ENCODE data around the gene FREM2.

FREM2 gene

GRCh38 chr13:38804536-38804935, 117.7 kb downstream of the FREM2 start:
- no peak for TF ChIP-seq TAF1 (IDR thresholded peaks at IDR 0.05; ENCODE audit: borderline replicate concordance, insufficient read depth, low read length)
- no peak for TF ChIP-seq POLR2AphosphoS5 (IDR thresholded peaks at IDR 0.05; ENCODE audit: low read depth, low read length)
- no peak for TF ChIP-seq REST (IDR thresholded peaks at IDR 0.05; ENCODE audit: insufficient read depth in 1 of 2, low read depth in 2 of 2, low read length in 2 of 2)
- TF ChIP-seq SIN3A (IDR thresholded peaks at IDR 0.05; ENCODE audit: borderline replicate concordance, insufficient read depth, low read length) = no peak
- no peak for TF ChIP-seq FOXP2 (optimal IDR thresholded peaks at IDR 0.05; ENCODE audit: borderline replicate concordance, extremely low read depth, extremely low read length, insufficient read depth)

DNA sequence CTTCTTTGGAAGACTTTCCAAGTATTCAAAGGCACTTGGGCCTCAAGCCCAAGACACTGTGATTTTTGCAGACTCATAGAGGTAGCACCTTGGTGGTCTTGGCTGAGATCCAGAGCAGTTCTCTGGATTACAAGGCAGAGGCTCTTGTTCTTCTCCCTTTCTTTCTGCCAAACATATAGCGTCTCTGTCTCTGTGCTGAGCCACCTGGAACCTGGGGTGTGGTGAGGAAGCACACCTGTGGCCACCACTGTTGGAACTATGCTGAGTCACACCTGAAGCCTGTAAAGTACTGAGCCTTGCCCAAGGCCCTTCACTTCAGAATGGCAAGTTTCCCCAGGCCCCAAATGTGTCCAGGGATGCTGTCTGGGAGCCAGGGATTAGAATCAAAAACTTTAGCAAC, 127.5 kb downstream of the FREM2 start:
- TF ChIP-seq TAF1 (IDR thresholded peaks at IDR 0.05; ENCODE audit: borderline replicate concordance, insufficient read depth, low read length) (no peak), FOXP2 (optimal IDR thresholded peaks at IDR 0.05; ENCODE audit: borderline replicate concordance, extremely low read depth, extremely low read length, insufficient read depth) (no peak), POLR2AphosphoS5 (IDR thresholded peaks at IDR 0.05; ENCODE audit: low read depth, low read length) (no peak), SIN3A (IDR thresholded peaks at IDR 0.05; ENCODE audit: borderline replicate concordance, insufficient read depth, low read length) (no peak), REST (IDR thresholded peaks at IDR 0.05; ENCODE audit: insufficient read depth in 1 of 2, low read depth in 2 of 2, low read length in 2 of 2) (no peak)

- TF ChIP-seq REST (IDR thresholded peaks at IDR 0.05; ENCODE audit: insufficient read depth in 1 of 2, low read depth in 2 of 2, low read length in 2 of 2) = no peak
- TF ChIP-seq SIN3A (IDR thresholded peaks at IDR 0.05; ENCODE audit: borderline replicate concordance, insufficient read depth, low read length) = no peak
- no peak for TF ChIP-seq FOXP2 (optimal IDR thresholded peaks at IDR 0.05; ENCODE audit: borderline replicate concordance, extremely low read depth, extremely low read length, insufficient read depth)
- no peak for TF ChIP-seq POLR2AphosphoS5 (IDR thresholded peaks at IDR 0.05; ENCODE audit: low read depth, low read length)
- TF ChIP-seq TAF1 (IDR thresholded peaks at IDR 0.05; ENCODE audit: borderline replicate concordance, insufficient read depth, low read length) = no peak
These were observed 132.2 kb downstream of the FREM2 start for GRCh38 chr13:38819053-38819452.

DNA sequence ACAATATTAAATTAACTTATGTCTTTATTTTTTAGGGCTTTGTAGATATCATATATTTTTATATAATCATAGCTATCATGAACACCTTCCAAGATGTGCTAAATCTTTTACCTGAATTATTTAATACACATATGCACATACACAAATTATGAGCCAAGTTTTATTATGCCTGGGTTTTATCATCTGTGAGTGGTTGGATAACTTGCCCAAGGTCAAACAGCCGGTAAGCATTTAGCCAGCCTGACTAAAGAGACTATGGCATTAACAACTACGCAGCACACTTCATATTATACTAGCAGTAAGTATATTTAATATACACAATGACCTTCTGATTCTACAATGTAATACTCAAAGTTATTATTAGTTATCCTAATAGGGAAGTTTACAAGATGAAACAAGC, 132.7 kb downstream of the FREM2 start:
- TF ChIP-seq FOXP2 (optimal IDR thresholded peaks at IDR 0.05; ENCODE audit: borderline replicate concordance, extremely low read depth, extremely low read length, insufficient read depth) = no peak
- TF ChIP-seq POLR2AphosphoS5 (IDR thresholded peaks at IDR 0.05; ENCODE audit: low read depth, low read length) = no peak
- no peak for TF ChIP-seq TAF1 (IDR thresholded peaks at IDR 0.05; ENCODE audit: borderline replicate concordance, insufficient read depth, low read length)
- no peak for TF ChIP-seq SIN3A (IDR thresholded peaks at IDR 0.05; ENCODE audit: borderline replicate concordance, insufficient read depth, low read length)
- no peak for TF ChIP-seq REST (IDR thresholded peaks at IDR 0.05; ENCODE audit: insufficient read depth in 1 of 2, low read depth in 2 of 2, low read length in 2 of 2)
